Measurements from ENCODE around the gene ARHGAP27.
"Not testable (repeated sequence)": the region's sequence is repeated elsewhere in the genome, so short reads cannot be mapped to it uniquely, and the experiment has no call there.

ARHGAP27 gene

GRCh38 chr17:45367216-45367615 lies 65.5 kb downstream of the ARHGAP27 start:
- DNase-seq (ENCODE audit: insufficient read length, low spot score) (no peak), FAIRE-seq (no peak)

- FAIRE-seq, result no peak
- DNase-seq (ENCODE audit: insufficient read length, low spot score), result no peak
Measured at GRCh38 chr17:45366691-45367090, 66.0 kb downstream of the ARHGAP27 start.

GRCh38 chr17:45366049-45366448 lies 66.6 kb downstream of the ARHGAP27 start:
- no peak for FAIRE-seq

GRCh38 chr17:45364531-45365390 lies 67.9 kb downstream of the ARHGAP27 start:
- FAIRE-seq (peak; percentile 91), DNase-seq (ENCODE audit: insufficient read length, low spot score) (peak; percentile 30)

More at GRCh38 chr17:45366049-45366448, 66.6 kb downstream of the ARHGAP27 start:
- no peak for DNase-seq (ENCODE audit: insufficient read length, low spot score)

- FAIRE-seq, result no peak
- DNase-seq (ENCODE audit: insufficient read length, low spot score), result no peak
Measured at GRCh38 chr17:45363498-45363897, 69.2 kb downstream of the ARHGAP27 start.

GRCh38 chr17:45361976-45362375 lies 70.7 kb downstream of the ARHGAP27 start:
- DNase-seq (ENCODE audit: insufficient read length, low spot score), result no peak
- FAIRE-seq, result no peak

- DNase-seq (ENCODE audit: insufficient read length, low spot score) (no peak), FAIRE-seq (no peak)
Measured at GRCh38 chr17:45361451-45361850, 71.2 kb downstream of the ARHGAP27 start.

GRCh38 chr17:45357364-45357997 lies 75.2 kb downstream of the ARHGAP27 start:
- DNase-seq (ENCODE audit: insufficient read length, low spot score) (no peak), FAIRE-seq (peak; percentile 11)

- FAIRE-seq, result no peak
- DNase-seq (ENCODE audit: insufficient read length, low spot score), result no peak
Measured at GRCh38 chr17:45355087-45355486, 77.6 kb downstream of the ARHGAP27 start.

GRCh38 chr17:45353043-45353442 lies 79.6 kb downstream of the ARHGAP27 start:
- FAIRE-seq (no peak), DNase-seq (ENCODE audit: insufficient read length, low spot score) (no peak)

GRCh38 chr17:45351831-45352230 lies 80.8 kb downstream of the ARHGAP27 start:
- FAIRE-seq, result no peak
- no peak for DNase-seq (ENCODE audit: insufficient read length, low spot score)

- DNase-seq (ENCODE audit: insufficient read length, low spot score) (no peak), FAIRE-seq (no peak)
Measured at GRCh38 chr17:45347444-45347843, 85.2 kb downstream of the ARHGAP27 start.

GRCh38 chr17:45346216-45347015 lies 86.3 kb downstream of the ARHGAP27 start:
- DNase-seq (ENCODE audit: insufficient read length, low spot score) (no peak), FAIRE-seq (no peak)

- FAIRE-seq, result no peak
- DNase-seq (ENCODE audit: insufficient read length, low spot score), result no peak
Measured at GRCh38 chr17:45345554-45346215, 87.0 kb downstream of the ARHGAP27 start.

GRCh38 chr17:45345246-45345553 lies 87.5 kb downstream of the ARHGAP27 start:
- no peak for FAIRE-seq

GRCh38 chr17:45343967-45344664 lies 88.6 kb downstream of the ARHGAP27 start:
- FAIRE-seq; DNase-seq (ENCODE audit: insufficient read length, low spot score): not testable (repeated sequence)

More at GRCh38 chr17:45345246-45345553, 87.5 kb downstream of the ARHGAP27 start:
- no peak for DNase-seq (ENCODE audit: insufficient read length, low spot score)
